WTC11 (cell line): ENCODE data around the gene METTL1. TPM values are rescaled to one million over a fixed set of nuclear protein-coding genes. Genes with fewer than 3 reads are reported as not detected.
A peak's percentile ranks its signal among the peaks of the same experiment; 100 is the strongest.

Experiments used
- ATAC-seq: fragments of 200-7000 bp; cut with Tn5 transposase; 2 replicates; pipeline ENCODE4 v1.10.0; 2021; ENCODE audit warnings: mild to moderate bottlenecking, moderate library complexity
- CTCF ChIA-PET: fragments of 300-600 bp; sonication (Branson Sonifier 250); formaldehyde crosslinking; loops from one replicate; lab custom pipeline; 2021; ENCODE audit warnings: antibody characterized with exemption; lab: Charles Lee
- POLR2A ChIA-PET: fragments of 350-600 bp; sonication (Branson Sonifier 250); formaldehyde crosslinking; loops from one replicate; lab custom pipeline; 2021; ENCODE audit warnings: antibody characterized with exemption; lab: Charles Lee
- DNase-seq: peaks from one replicate; pipeline ENCODE4 v3.0.0; 2021; ENCODE audit warnings: low spot score
- H3K27ac Mint-ChIP-seq: 2 replicates; pipeline ENCODE4 v1.8.0; 2021; ENCODE audit warnings: mixed read lengths
- H3K27me3 Mint-ChIP-seq: 2 replicates; pipeline ENCODE4 v1.8.0; 2021; ENCODE audit warnings: low read depth, mild to moderate bottlenecking, moderate library complexity, mixed read lengths
- H3K36me3 Mint-ChIP-seq: 2 replicates; pipeline ENCODE4 v1.8.0; 2021; ENCODE audit warnings: mixed read lengths
- H3K4me1 Mint-ChIP-seq: 2 replicates; pipeline ENCODE4 v1.8.0; 2022; ENCODE audit warnings: mixed read lengths
- H3K4me3 Mint-ChIP-seq: 2 replicates; pipeline ENCODE4 v1.8.0; 2021; ENCODE audit warnings: mild to moderate bottlenecking, moderate library complexity, mixed read lengths
- H3K9me3 Mint-ChIP-seq: 2 replicates; pipeline ENCODE4 v1.8.0; 2021; ENCODE audit warnings: mixed read lengths
- ATF1 ChIP-seq: sonication (generic); formaldehyde crosslinking; IDR thresholded peaks from 2 replicates; pipeline ENCODE4 v1.8.1; 2023; ENCODE audit warnings: mild to moderate bottlenecking, moderate library complexity, missing genetic modification reagents
- CTCF ChIP-seq: fragments of 200-600 bp; IDR thresholded peaks from 2 replicates; pipeline ENCODE4 v1.8.0; 2022; ENCODE audit warnings: antibody characterized with exemption
- E2F4 ChIP-seq: sonication (generic); formaldehyde crosslinking; IDR thresholded peaks from 2 replicates; pipeline ENCODE4 v1.8.1; 2022; ENCODE audit warnings: low read depth, mild to moderate bottlenecking, moderate library complexity, missing genetic modification reagents, borderline replicate concordance
- ERG ChIP-seq: fragments of 250-450 bp; sonication (Bioruptor Pico); IDR thresholded peaks from 2 replicates; pipeline ENCODE4 v1.8.0; 2021; ENCODE audit warnings: mild to moderate bottlenecking
- ETV6 ChIP-seq: sonication (generic); formaldehyde crosslinking; IDR thresholded peaks from 2 replicates; pipeline ENCODE4 v1.8.1; 2022; ENCODE audit warnings: mild to moderate bottlenecking, missing genetic modification reagents
- KAT7 ChIP-seq: sonication (generic); formaldehyde crosslinking; IDR thresholded peaks from 2 replicates; pipeline ENCODE4 v1.8.1; 2023; ENCODE audit warnings: missing genetic modification reagents, mild to moderate bottlenecking, borderline replicate concordance
- NFATC4 ChIP-seq: fragments of 250-450 bp; sonication (Bioruptor Pico); IDR thresholded peaks from 2 replicates; pipeline ENCODE4 v1.9.0; 2021; ENCODE audit warnings: mild to moderate bottlenecking
- NFE2L1 ChIP-seq: sonication (generic); formaldehyde crosslinking; IDR thresholded peaks from 2 replicates; pipeline ENCODE4 v1.8.1; 2023; ENCODE audit warnings: missing genetic modification reagents
- NR2C2 ChIP-seq: sonication (generic); formaldehyde crosslinking; IDR thresholded peaks from 2 replicates; pipeline ENCODE4 v1.8.0; 2022; ENCODE audit warnings: mild to moderate bottlenecking, missing genetic modification reagents
- PRRX2 ChIP-seq: fragments of 250-450 bp; sonication (Bioruptor Pico); IDR thresholded peaks from 2 replicates; pipeline ENCODE4 v1.8.0; 2021; ENCODE audit warnings: mild to moderate bottlenecking
- RELA ChIP-seq: sonication (generic); formaldehyde crosslinking; IDR thresholded peaks from 2 replicates; pipeline ENCODE4 v1.8.1; 2022; ENCODE audit warnings: missing genetic modification reagents, mild to moderate bottlenecking, borderline replicate concordance
- RORB ChIP-seq: fragments of 250-450 bp; sonication (Bioruptor Pico); IDR thresholded peaks from 2 replicates; pipeline ENCODE4 v1.9.0; 2021; ENCODE audit warnings: mild to moderate bottlenecking
- TEAD1 ChIP-seq: sonication (generic); formaldehyde crosslinking; IDR thresholded peaks from 2 replicates; pipeline ENCODE4 v1.8.0; 2022; ENCODE audit warnings: mild to moderate bottlenecking, missing genetic modification reagents
- ZNF121 ChIP-seq: sonication (generic); formaldehyde crosslinking; IDR thresholded peaks from 2 replicates; pipeline ENCODE4 v1.8.0; 2023; ENCODE audit warnings: missing genetic modification reagents
- ZNF138 ChIP-seq: sonication (generic); formaldehyde crosslinking; conservative IDR thresholded peaks from 2 replicates; pipeline ENCODE4 v1.8.1; 2022; ENCODE audit warnings: mild to moderate bottlenecking, moderate library complexity, missing genetic modification reagents
- ZNF281 ChIP-seq: sonication (generic); formaldehyde crosslinking; IDR thresholded peaks from 2 replicates; pipeline ENCODE4 v1.8.0; 2023; ENCODE audit warnings: mild to moderate bottlenecking, missing genetic modification reagents
- ZNF416 ChIP-seq: fragments of 250-450 bp; sonication (Bioruptor Pico); IDR thresholded peaks from 2 replicates; pipeline ENCODE4 v1.9.0; 2021; ENCODE audit warnings: mild to moderate bottlenecking, inconsistent platforms
- ZNF423 ChIP-seq: fragments of 250-450 bp; sonication (Bioruptor Pico); IDR thresholded peaks from 2 replicates; pipeline ENCODE4 v2.1.2; 2022; ENCODE audit warnings: mild to moderate bottlenecking, moderate library complexity
- ZNF671 ChIP-seq: fragments of 250-450 bp; sonication (Bioruptor Pico); IDR thresholded peaks from 2 replicates; pipeline ENCODE4 v1.8.0; 2021; ENCODE audit warnings: mild to moderate bottlenecking
- total RNA-seq: library from RNA; stranded (reverse); gene quantifications from 3 replicates; pipeline ENCODE4 v1.2.3, GENCODE V29; 2021

The METTL1 gene
- total RNA-seq, 1 experiment from 2014 or later = 25.5 TPM

- H3K4me1 Mint-ChIP-seq = peaks cover 25% of the 10 kb centered on the region
- POLR2A ChIA-PET = interaction anchor here (1.4 kb wide), 1 partner anchor 15 kb away, joined by 3 read pairs; the partner anchor contains the start of gene TSPAN31
- DNase-seq = no peak
- no peaks in the 10 kb centered on the region for H3K36me3 Mint-ChIP-seq
- no peaks in the 10 kb centered on the region for H3K9me3 Mint-ChIP-seq
- no peak overlapping the region for H3K4me3 Mint-ChIP-seq
- peaks cover 91% of the 10 kb centered on the region for H3K27me3 Mint-ChIP-seq
- TF ChIP-seq ATF1 (CRISPR knock-in tag) = no peak
- peak; percentile 34; the same call in 1 of the 2 replicates for TF ChIP-seq CTCF
- TF ChIP-seq, all 79 proteins: peak for 1
- CTCF ChIA-PET = interaction anchor here (0.6 to 1.7 kb wide), 14 partner anchors 13 to 193 kb away, joined by 3 to 6 read pairs (median 4); partner anchors contain the start of genes AVIL, EEF1AKMT3, METTL1 and TSPAN31
- no peak overlapping the region for H3K27ac Mint-ChIP-seq
- ATAC-seq = peak; percentile 10; the same call in 1 of the 2 replicates
Measured at GRCh38 chr12:57759360-57759980, 12.4 kb downstream of the METTL1 start.

- ChIA-PET CTCF (interaction anchor here (1.0 to 1.7 kb wide), 8 partner anchors 14 to 59 kb away, joined by 3 to 6 read pairs (median 4); partner anchors contain the start of genes AVIL and TSPAN31), POLR2A (interaction anchor here (1.4 kb wide), 1 partner anchor 14 kb away, joined by 3 read pairs; the partner anchor contains the start of gene TSPAN31)
- TF ChIP-seq ZNF671 (no peak), PRRX2 (CRISPR knock-in tag) (no peak), ZNF423 (no peak), KAT7 (CRISPR knock-in tag) (no peak), RORB (CRISPR knock-in tag) (no peak), ZNF121 (CRISPR knock-in tag) (no peak), TEAD1 (CRISPR knock-in tag) (no peak), NR2C2 (CRISPR knock-in tag) (no peak)
- H3K36me3 Mint-ChIP-seq = no peaks in the 10 kb centered on the region
- DNase-seq (no peak), ATAC-seq (no peak)
- no peaks in the 10 kb centered on the region for H3K9me3 Mint-ChIP-seq
- peaks cover 26% of the 10 kb centered on the region for H3K4me1 Mint-ChIP-seq
- no peak overlapping the region for H3K4me3 Mint-ChIP-seq
- peaks cover 91% of the 10 kb centered on the region for H3K27me3 Mint-ChIP-seq
- no peak overlapping the region for H3K27ac Mint-ChIP-seq
Measured at GRCh38 chr12:57758552-57759359, 13.1 kb downstream of the METTL1 start.

- peaks cover 30% of the 10 kb centered on the region for H3K4me1 Mint-ChIP-seq
- no peak overlapping the region for H3K4me3 Mint-ChIP-seq
- H3K27me3 Mint-ChIP-seq = peaks cover 91% of the 10 kb centered on the region
- ChIA-PET POLR2A (no interaction called here), CTCF (interaction anchor here (1.4 to 2.4 kb wide), 4 partner anchors 9 to 35 kb away, joined by 3 to 80 read pairs (median 14); partner anchors contain the start of genes CYP27B1, EEF1AKMT3 and METTL1)
- no peaks in the 10 kb centered on the region for H3K9me3 Mint-ChIP-seq
- H3K36me3 Mint-ChIP-seq = no peaks in the 10 kb centered on the region
- no peak overlapping the region for H3K27ac Mint-ChIP-seq
- DNase-seq (no peak), ATAC-seq (no peak)
- no peak for TF ChIP-seq RORB (CRISPR knock-in tag)
- TF ChIP-seq NFATC4 = no peak
- no peak for TF ChIP-seq NFE2L1 (CRISPR knock-in tag)
- TF ChIP-seq ETV6 (CRISPR knock-in tag) = no peak
- TF ChIP-seq ZNF423 = no peak
- no peak for TF ChIP-seq NR2C2 (CRISPR knock-in tag)
- TF ChIP-seq E2F4 (CRISPR knock-in tag) = no peak
- TF ChIP-seq ZNF416 (CRISPR knock-in tag) = no peak
- no peak for TF ChIP-seq ZNF281 (CRISPR knock-in tag)
- no peak for TF ChIP-seq RELA
- no peak for TF ChIP-seq ERG
- no peak for TF ChIP-seq ZNF138 (CRISPR knock-in tag)
Measured at GRCh38 chr12:57757771-57758170, 14.1 kb downstream of the METTL1 start.
